HG02642 (cell line): ENCODE data around the gene ZNF605.
"Not testable (repeated sequence)": the region's sequence is repeated elsewhere in the genome, so short reads cannot be mapped to it uniquely, and the experiment has no call there.

Experiments
- ATAC-seq: cut with Tn5 transposase; IDR thresholded peaks from one replicate; pipeline ENCODE4 v1.9.1; 2021; ENCODE audit warnings: mild to moderate bottlenecking; ENCODE audit not compliant: unreplicated experiment, poor library complexity

The ZNF605 gene

DNA sequence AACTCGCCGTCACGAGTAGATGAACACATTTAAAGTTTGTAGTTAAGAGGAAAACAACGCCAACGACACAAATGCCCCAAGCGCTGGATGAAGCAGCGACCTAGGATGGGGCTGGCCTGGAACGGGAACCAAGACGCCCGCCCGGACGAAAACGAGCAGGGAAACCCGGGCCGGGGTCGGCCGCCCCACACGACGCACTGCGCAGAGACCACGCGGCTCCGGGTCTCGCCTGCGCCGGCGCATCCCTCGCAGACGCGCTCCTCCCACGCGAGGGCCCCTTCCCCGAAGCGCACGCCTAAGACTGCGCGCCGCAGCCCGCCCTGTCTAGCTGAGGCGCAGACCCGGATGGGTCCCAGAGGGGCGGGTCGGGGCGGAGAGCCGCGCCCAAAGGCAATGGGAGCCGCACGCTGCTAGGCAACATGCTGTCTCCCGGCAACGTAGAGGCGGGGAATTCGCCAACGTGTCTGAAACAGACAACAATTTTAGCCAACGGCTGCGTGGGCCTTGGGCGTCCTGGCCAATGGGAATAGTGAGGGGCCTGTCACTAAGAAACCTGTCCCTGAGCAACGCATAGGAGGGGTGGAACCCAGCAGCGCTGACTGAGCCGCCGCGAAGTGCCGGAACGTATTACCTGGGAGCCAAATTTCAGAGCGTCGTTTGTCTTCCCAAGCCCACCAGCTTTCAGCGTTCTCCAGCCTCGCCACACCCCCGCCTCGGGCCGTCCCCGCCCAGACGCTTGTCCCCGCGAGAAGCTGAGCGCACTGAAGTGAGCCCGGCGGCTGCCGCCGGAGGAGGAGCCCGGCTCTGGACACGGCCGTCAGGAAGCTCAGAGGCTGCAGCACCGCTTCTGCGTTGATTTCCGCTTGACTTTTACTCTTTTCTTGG lies 47.7 kb downstream of the ZNF605 start:
- ATAC-seq: peak; percentile 97

DNA sequence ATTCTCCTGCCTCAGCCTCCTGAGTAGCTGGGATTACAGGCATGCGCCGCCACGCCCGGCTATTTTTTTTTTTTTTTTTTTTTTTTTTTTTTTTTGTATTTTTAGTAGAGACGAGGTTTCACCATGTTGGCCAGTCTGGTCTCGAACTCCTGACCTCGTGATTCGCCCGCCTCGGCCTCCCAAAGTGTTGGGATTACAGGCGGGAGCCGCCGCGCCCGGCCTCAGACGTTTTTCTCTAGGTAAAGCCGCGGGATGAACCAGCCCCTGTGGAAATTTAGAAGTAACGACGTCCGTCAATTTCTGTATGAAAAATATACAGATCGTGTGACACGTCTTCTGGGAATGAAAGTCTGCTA lies 48.3 kb downstream of the ZNF605 start:
- not testable (repeated sequence) for ATAC-seq

DNA sequence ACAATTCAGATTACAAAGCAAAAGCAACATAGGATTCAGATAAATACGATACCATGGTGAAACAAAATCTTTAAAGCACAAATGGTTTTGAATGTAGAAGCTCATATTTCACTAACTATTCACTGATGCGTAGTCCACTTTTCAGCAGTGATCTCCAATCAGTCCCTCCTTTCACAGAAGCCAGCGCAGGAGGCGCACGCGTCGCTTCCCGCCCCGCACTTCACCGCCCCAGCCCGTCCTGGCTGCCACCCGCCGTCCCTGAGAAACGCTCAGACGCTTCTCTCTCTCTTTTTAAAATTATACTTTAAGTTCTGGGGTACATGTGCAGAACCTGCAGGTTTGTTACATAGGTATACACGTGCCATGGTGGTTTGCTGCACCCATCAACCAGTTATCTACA lies 48.9 kb downstream of the ZNF605 start:
- no peak for ATAC-seq

DNA sequence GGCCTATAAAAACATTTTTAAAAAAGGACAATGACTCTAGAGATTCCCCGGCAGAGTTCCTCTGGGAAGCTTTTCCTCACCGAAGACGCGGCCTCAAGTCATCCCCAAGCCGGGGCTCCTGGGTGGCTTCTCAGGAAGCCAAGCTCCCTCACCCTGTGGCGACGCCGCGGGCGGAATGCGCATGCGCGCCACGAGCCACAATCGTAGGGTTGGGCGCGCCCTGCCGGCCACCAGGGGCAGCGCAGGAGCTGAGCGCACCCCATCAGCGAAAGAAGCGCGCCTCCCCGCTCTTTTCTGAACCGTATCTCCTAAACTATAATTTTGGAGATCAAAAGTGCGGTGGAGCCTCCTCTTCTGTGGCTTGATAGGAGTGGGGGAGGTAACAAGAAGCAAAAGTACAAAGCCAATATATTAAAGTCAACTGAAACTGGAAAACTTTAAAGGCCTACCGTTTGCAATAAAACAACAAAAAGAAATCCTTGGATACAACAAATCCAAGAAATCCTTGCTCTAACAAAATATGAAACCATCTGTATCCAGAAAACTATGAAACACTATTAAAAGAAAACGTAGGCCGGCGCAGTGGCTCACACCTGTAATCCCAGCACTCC lies 51.3 kb downstream of the ZNF605 start:
- ATAC-seq: no peak

DNA sequence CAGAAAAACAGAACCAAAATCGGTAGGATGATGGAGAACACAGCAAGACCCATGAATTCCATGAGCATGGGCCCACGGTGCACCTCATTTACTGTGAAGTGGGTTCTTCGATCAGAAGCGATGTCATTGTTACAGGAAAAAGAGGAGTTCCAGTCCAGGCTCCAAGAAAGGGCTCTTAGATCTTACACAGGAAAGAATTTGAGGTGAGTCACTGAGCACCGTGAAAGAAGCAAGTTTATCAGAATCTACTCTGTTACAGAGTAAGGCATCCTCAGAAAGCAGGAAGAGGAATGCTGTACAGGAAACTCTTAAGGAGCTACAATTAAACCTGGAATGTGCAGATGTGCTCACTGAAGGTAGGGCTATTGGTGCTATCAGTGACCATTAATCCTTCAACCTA lies 57.1 kb downstream of the ZNF605 start:
- no peak for ATAC-seq

DNA sequence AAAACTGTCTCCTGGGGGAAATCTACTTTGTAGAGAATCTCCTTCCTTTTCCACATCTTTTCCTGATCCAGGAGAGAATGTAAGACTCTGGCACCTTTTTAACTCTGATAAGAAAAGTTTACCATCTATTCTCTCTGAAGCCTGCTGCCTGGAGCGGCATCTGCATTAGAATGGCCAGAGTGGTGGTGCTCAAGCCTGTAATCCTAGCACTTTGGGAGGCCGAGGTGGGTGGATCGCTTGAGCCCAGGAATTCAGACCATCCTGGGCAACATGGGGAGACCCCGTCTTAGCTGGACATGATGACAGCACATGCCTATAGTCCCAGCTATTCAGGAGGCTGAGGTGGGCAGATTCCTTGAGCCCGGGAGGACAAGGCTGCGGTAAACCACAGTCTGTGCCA lies 67.3 kb downstream of the ZNF605 start:
- no peak for ATAC-seq

DNA sequence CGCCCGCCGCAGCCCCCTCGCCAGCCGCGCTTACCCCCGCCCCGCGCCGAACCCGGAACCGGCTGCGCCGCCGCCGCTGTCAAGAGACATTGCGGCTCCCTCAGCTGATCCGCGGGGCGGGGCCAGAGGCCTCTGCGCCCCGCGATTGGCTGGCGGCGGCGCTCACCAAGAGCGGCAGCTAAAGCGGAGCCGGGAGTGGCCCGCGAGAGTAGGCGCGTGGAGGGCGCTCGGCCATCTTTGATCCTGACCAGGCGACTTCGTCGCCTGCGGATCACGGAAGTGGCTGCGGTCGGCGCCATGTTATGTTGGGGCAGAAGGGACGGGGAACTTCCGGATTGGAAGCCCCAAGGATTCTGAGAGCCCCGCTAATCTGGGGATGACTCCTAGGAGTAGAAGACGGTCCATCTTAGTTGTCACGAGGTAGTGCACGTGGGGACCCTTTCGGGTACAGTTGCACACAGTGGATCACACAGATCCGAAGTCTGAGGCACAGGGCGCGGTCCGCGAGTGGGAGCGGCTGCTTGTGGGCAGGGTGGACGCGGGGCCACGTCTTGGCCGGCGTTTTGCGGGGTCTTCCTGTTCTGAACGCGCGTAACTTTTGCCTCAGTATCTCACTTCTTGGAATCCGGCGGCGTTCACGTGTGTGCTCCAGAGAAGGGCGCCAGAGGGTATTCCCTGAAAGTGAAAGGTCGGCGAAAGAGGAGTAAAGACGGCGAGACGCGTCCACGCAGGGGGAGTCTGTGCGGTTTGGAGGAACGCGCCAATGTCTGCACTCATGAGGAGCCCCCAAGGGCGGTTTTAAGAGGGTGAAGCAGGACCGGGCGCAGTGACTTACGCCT lies 68.4 kb downstream of the ZNF605 start, which contains the start of gene CHFR:
Gene CHFR, minus strand, starts transcription at position 93 of the 839 bp plus-strand sequence. CDS start 277 bp downstream, outside the sequence.
- peak; percentile 99 for ATAC-seq

DNA sequence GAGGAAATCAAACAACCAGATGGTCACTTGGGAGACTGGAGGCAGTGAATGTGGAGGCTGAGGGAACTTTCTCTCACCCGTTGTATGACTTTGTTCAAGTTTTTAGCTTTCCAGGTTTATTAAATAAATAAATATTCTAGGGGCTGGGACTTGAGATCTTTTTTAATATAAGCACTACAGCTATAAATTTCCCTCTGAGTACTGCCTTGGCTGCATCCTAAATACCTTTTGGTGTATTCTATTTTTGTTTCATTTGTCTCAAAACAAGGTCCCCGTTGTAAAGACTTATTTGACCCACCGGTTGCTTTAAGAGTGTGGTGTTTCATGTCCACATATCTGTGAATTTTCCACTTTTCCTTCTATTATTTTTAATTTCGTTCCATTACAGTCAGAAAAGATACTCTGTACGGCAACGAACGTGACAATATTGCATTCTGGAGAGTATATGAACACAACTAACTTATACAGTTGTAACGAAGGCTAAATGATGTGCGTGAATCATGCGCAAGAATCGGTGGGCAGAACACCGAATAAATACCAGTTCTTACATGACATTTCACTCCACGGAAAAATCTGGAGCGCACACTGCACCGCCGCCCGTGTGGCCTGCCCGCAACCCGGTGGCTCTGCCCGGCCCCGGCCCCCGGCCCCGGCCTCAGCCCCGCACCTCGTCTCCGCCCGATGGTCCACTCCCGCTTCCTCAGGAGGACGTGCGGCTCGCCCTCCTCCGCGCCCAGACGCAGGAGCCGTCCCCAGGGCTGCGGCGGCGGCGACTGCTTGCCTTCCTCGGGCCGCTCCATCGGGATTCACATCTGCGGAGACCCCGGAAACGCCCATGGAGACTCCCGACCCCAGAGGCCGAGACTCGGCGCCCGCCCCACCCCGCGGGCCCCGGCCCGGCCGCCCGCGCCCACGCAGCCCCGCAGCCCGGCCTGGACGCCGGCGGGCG lies 69.3 kb downstream of the ZNF605 start:
- ATAC-seq: peak; percentile 29

DNA sequence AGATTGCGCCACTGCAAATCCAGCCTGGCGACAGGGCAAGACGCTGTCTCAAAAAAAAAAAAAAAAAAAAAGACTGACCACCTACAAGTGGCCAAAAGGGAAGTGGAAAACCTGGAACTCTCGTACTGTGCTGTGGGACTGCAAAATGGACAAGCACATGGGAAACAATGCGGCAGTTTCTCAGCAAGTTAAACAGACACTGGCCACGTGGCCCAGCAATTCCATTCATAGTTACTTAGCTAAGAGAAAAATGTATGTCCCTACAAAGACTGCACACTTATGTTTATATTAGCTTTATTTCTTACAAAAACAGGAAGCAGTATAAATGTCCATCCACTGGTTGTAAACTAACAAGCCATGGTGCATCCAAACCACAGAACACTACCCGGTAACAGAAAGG lies 74.3 kb downstream of the ZNF605 start:
- ATAC-seq: no peak

DNA sequence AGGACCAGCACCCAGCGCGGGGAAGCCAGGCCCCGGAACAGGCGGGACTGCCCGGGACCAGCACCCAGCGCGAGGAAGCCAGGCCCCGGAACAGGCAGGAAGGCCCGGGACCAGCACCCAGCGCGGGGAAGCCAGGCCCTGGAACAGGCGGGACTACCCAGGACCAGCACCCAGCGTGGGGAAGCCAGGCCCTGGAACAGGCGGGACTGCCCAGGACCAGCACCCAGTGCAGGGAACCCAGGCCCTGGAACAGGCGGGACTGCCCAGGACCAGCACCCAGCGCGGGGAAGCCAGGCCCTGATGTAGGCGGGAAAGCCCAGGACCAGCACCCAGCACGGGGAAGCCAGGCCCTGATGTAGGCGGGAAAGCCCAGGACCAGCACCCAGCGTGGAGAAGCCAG lies 81.5 kb downstream of the ZNF605 start:
- ATAC-seq: not testable (repeated sequence)

DNA sequence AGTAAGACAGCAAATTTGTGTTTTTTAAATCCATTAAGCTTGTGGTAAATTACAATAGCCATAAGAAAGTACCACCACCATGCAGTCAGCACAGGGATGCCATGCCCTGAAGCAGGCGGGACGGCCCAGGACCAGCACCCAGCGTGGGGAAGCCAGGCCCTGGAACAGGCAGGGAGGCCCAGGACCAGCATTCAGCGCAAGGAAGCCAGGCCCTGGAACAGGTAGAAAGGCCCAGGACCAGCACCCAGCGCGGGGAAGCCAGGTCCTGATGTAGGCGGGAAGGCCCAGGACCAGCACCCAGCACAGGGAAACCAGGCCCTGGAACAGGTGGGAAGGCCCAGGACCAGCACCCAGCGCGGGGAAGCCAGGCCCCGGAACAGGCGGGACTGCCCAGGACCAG lies 81.9 kb downstream of the ZNF605 start:
- no peak for ATAC-seq

DNA sequence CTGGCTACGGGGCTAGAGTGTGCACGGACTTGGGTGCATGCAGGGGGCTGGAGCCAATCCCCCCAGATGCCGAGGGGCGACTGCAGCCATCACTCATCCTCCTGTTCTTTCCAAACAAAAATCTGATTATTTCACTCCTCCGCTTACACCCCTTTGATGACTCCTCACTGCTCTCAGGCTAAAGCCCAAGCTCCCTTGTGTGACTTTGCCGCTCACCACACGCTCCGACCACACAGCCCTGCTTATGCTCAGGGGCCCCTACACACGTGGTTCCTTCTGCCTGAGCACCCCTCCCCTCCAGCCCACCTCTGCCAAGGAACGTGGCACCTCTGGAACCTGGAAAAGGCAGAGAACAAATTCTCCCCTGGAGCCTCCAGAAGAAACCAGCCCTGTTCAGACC lies 82.4 kb downstream of the ZNF605 start:
- ATAC-seq: no peak

DNA sequence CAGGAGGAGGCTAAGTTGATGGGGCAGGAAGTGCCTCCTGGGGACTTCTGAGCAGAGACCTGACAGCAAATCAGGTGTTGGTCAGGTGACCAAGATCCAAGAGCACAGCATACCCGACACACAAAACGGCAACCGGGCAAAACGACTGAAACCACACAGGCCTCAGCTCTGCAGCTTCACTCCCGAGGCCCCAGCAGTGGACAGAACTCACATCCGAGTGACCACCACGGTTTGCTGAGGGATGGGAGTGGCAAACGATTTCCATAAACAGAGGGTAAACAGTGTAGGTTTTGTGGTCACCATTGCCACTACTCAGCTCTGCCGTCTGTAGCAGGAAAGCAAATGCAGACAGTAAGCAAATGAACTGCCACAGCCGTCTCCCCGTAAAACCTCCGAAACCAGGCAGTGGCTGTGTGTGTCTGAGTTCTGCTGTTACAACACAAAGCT lies 83.1 kb downstream of the ZNF605 start:
- ATAC-seq: no peak

DNA sequence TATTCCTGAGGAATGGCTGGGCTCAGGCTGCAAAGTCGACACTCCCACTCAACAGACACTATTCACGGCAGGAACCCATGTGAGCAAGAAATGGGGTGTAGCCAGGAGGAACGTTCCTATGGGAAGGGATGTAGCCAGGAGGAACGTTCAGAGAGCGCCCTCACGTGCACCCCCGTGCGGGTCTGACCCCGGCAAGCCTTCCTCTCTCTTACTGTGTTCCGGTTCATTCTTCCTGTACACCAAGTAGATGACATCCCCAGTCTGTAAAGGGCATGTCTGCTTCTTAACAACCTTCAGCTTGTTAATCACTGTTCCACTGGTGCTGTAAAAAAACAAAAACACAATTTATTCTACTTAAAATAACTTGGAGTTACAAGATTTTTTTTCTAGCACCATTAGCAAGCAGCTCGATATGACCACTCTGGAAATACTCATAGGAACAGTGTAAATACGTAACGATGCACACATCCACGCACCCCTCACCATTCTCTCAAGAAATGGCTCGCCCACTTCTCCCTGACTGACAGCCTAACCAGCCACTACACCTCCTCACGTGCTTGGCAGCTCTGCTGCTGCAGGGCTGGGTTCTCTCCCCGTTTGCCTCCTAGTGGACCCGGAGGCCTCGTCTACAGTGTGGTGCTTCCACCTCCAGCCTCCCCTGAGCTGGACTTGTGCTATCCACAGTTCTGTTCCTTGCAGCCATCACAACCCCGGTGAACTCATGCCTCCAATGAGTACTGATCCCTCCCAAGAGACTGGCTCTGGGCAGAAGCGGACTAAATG lies 83.8 kb downstream of the ZNF605 start:
- no peak for ATAC-seq

DNA sequence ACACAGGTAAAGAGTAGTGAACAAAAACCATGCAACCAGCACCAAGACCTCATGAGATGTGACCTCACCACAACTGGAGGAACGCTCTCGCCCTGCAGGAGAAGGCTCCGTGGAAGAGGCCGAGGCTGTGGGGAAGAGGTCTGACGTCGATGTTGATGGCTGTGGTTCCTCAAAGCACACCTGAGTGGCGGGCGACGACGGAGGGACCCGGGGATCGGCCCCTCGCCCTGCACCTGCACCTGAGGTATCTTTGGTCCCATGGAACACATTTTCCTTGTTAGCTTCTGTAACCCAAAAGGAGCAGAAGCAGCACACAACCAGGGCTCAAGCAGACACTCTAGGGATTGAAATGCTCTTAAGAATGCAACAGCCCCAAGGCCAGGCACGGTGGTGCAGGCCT lies 86.6 kb downstream of the ZNF605 start:
- ATAC-seq: no peak
